HAP-1 (cell line): Measurements from ENCODE around the gene SLC6A2.
A peak's percentile ranks its signal among the peaks of the same experiment; 100 is the strongest.

Experiments
- DNase-seq, 2 experiments: peaks; one replicate each; pipeline ENCODE4 v3.0.0-alpha.2; 2016 to 2020; ENCODE audit warnings: low spot score in 2 of 2
- H3K27me3 ChIP-seq: fragments of 250-450 bp; sonication (Bioruptor Pico); 2 replicates; pipeline ENCODE4 v1.5.1; 2020; ENCODE audit warnings: low read depth, mild to moderate bottlenecking, moderate library complexity
- H3K36me3 ChIP-seq: fragments of 250-450 bp; sonication (Bioruptor Pico); replicated peaks from 2 replicates; pipeline ENCODE4 v1.5.1; 2020; ENCODE audit warnings: mild to moderate bottlenecking
- H3K4me1 ChIP-seq: fragments of 250-450 bp; sonication (Bioruptor Pico); 2 replicates; pipeline ENCODE4 v1.5.1; 2020; ENCODE audit warnings: mild to moderate bottlenecking
- H3K4me3 ChIP-seq: fragments of 250-450 bp; sonication (Bioruptor Pico); 2 replicates; pipeline ENCODE4 v1.5.1; 2020; ENCODE audit warnings: mild to moderate bottlenecking, moderate library complexity
- H3K9me3 ChIP-seq: fragments of 250-450 bp; sonication (Bioruptor Pico); 2 replicates; pipeline ENCODE4 v1.5.1; 2020; ENCODE audit warnings: mild to moderate bottlenecking, moderate library complexity
- in situ Hi-C: fragments of 300-500 bp; cut with MboI; formaldehyde crosslinking; loops from 3 replicates; pipeline ENCODE4 v1.14.3; 2020; ENCODE audit warnings: low sequenced_read_pairs, inconsistent platforms, mixed read lengths

Gene SLC6A2

DNA sequence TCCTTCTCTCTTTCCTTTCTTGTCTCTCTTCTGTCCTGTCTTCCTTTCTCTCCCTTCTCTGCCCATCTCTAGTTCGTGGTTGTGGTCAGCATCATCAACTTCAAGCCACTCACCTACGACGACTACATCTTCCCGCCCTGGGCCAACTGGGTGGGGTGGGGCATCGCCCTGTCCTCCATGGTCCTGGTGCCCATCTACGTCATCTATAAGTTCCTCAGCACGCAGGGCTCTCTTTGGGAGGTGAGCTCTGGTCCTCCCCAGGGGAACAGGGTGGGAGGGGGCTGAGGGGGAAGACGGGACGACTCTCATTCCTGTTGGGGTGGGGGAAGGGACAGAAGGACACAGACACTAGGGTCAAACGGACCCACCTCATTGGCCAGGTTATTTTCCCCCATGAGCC is 44.3 kb downstream of the SLC6A2 start:
- H3K4me3 ChIP-seq = no peak overlapping the region
- in situ Hi-C loops = loop anchor here (5.0 to 25.0 kb wide), 2 partner anchors 233 to 612 kb away; no protein-coding TSS in a partner anchor
- no peaks in the 10 kb centered on the region for H3K9me3 ChIP-seq
- H3K27me3 ChIP-seq = no peaks in the 10 kb centered on the region
- H3K36me3 ChIP-seq = no peaks in the 10 kb centered on the region
- no peak for DNase-seq
- H3K4me1 ChIP-seq = no peaks in the 10 kb centered on the region

DNA sequence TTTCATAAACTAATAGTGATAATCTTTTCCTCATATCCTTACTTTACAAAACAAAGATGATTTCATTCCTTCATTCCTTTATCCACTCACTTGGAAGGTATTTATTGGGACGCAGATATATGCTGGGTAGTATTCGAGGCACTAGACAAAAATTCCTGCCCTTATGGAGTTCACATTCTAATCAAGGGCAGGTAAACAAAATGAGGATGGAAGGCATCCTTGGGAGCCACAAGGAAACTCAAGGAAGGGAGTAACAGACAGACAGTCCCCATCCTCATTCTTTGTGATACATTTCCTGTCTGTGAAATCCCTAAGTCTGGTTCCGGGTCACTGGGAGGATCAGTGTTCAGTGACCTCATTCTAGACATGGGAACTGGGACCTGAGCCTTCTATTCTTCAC is 45.2 kb downstream of the SLC6A2 start:
- in situ Hi-C loops = loop anchor here (5.0 to 25.0 kb wide), 2 partner anchors 234 to 611 kb away; no protein-coding TSS in a partner anchor
- no peaks in the 10 kb centered on the region for H3K9me3 ChIP-seq
- DNase-seq = no peak
- H3K4me1 ChIP-seq = no peaks in the 10 kb centered on the region
- H3K36me3 ChIP-seq = no peaks in the 10 kb centered on the region
- no peak overlapping the region for H3K4me3 ChIP-seq
- no peaks in the 10 kb centered on the region for H3K27me3 ChIP-seq

- in situ Hi-C loops = loop anchor here (5.0 to 25.0 kb wide), 2 partner anchors 234 to 611 kb away; no protein-coding TSS in a partner anchor
- no peaks in the 10 kb centered on the region for H3K4me1 ChIP-seq
- DNase-seq = peak; percentile 31 to 77
- H3K9me3 ChIP-seq = no peaks in the 10 kb centered on the region
- H3K36me3 ChIP-seq = no peaks in the 10 kb centered on the region
- H3K4me3 ChIP-seq = no peak overlapping the region
- H3K27me3 ChIP-seq = no peaks in the 10 kb centered on the region
Observed at GRCh38 chr16:55701442-55702319, 45.9 kb downstream of the SLC6A2 start.

DNA sequence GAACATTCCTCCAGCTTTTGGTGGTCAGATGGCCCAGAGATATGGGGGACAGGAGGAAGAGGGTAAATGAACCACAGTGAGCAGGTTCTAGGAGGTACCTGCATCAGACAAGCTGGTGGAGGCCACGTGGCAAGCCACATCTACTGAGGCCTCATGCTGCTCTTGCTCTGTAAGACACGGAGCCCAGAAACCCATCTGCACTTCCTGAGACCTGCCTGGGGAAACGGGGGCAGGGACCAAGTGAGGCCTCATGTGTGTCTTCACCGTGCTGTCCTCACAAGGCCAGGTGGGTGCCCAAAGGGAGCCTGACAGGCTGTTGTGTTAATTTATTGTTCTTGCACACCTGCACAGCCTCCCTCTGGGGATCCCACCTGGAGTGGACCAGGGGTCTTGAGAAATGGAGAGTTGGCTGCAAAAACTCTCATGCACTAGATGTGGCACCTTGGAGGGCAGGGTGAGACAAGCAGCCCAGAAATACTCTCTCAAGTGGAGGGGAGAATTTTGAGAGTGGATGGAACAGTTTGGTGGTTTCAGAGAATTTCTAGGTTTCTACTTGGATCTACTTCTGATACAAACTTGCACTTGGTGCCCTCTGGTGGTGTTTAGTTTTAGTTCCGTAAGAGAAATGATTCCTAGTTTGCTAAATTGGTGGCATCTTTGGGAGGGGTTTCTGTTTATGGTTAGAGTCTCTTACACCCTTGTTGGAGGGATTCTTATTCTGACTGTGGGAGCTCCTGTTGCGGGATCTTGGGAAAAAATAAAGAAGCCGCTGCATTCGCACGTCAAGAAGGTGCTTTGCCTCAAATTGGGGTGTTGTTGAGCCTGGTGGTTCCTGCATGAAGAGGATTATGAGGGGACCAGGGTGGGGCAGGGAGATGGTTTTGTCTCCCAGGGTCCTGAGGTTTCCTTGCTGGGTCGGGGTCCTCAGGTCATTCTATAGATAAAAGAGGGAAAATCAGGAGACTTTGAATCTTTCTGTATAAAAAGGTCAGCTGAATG is 47.5 kb downstream of the SLC6A2 start:
- Histone ChIP-seq H3K4me1 (no peaks in the 10 kb centered on the region), H3K9me3 (no peaks in the 10 kb centered on the region), H3K36me3 (no peaks in the 10 kb centered on the region), H3K27me3 (no peaks in the 10 kb centered on the region), H3K4me3 (no peak overlapping the region)
- peak; percentile 39 to 55 for DNase-seq
- in situ Hi-C loops = loop anchor here (5.0 to 25.0 kb wide), 2 partner anchors 236 to 609 kb away; no protein-coding TSS in a partner anchor

DNA sequence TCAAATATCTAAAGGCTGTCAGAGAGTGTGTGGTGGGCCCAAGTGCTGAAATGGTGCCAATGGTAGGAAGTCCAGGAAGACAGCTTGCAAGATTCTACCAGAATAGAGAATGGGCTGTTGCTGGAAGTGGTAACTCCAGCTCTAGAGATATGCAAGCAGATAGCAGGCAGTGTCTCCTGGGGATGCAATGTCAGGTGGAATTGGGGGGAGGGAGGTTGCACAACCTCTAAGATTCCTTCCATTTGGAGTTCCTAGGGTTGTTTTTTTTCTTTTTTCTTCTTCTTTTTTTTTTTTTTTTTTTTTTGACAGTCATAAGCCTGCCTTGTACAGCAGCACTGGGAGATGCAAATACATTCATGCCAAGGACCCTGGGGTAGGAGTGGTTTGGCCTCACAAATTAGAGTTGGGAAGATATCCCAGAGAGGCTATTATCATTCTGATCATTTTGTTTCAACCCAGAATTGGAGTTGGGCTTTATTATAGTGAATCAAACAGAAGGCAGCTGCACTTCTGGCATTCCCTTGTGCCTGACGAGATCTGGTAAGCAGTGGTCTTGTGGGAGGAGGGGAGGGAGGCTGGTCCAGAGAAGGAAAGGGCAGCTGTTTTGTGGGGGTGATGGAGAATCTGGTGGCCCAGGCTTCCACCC is 51.1 kb downstream of the SLC6A2 start:
- no peak for DNase-seq
- Histone ChIP-seq H3K36me3 (no peaks in the 10 kb centered on the region), H3K4me1 (no peaks in the 10 kb centered on the region), H3K27me3 (no peaks in the 10 kb centered on the region), H3K9me3 (no peaks in the 10 kb centered on the region), H3K4me3 (no peak overlapping the region)
- in situ Hi-C loops = loop anchor here (25.0 kb wide), 1 partner anchor 605 kb away; no protein-coding TSS in a partner anchor

- DNase-seq = no peak
- Histone ChIP-seq H3K27me3 (no peaks in the 10 kb centered on the region), H3K36me3 (no peaks in the 10 kb centered on the region), H3K9me3 (no peaks in the 10 kb centered on the region), H3K4me1 (no peaks in the 10 kb centered on the region), H3K4me3 (no peak overlapping the region)
- in situ Hi-C loops = loop anchor here (5.0 to 25.0 kb wide), 2 partner anchors 132 to 602 kb away; no protein-coding TSS in a partner anchor
Observed at GRCh38 chr16:55709801-55710200, 54.0 kb downstream of the SLC6A2 start.

DNA sequence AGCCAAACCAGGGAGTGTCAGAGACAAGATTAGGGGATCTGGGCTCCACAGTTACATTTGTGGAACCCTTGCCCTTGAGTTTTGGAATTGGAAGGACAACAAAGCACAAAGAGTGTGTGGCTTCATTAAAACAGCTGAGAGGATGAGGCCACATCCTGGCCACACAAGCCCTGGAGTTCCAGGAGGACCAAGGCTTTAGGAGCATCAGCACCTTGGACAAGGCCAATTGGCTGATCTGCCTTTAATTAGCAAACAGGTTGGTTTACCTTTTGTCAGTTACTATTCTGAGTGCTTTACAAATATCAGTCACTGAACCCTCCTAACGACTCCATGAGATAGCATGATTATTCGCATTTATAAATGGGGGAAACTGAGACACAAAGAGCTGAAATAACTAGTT is 54.7 kb downstream of the SLC6A2 start:
- in situ Hi-C loops = loop anchor here (5.0 to 25.0 kb wide), 2 partner anchors 132 to 602 kb away; no protein-coding TSS in a partner anchor
- Histone ChIP-seq H3K9me3 (no peaks in the 10 kb centered on the region), H3K36me3 (no peaks in the 10 kb centered on the region), H3K4me3 (no peak overlapping the region), H3K27me3 (no peaks in the 10 kb centered on the region), H3K4me1 (no peaks in the 10 kb centered on the region)
- peak in 1 of 2 experiments; percentile 15 for DNase-seq

DNA sequence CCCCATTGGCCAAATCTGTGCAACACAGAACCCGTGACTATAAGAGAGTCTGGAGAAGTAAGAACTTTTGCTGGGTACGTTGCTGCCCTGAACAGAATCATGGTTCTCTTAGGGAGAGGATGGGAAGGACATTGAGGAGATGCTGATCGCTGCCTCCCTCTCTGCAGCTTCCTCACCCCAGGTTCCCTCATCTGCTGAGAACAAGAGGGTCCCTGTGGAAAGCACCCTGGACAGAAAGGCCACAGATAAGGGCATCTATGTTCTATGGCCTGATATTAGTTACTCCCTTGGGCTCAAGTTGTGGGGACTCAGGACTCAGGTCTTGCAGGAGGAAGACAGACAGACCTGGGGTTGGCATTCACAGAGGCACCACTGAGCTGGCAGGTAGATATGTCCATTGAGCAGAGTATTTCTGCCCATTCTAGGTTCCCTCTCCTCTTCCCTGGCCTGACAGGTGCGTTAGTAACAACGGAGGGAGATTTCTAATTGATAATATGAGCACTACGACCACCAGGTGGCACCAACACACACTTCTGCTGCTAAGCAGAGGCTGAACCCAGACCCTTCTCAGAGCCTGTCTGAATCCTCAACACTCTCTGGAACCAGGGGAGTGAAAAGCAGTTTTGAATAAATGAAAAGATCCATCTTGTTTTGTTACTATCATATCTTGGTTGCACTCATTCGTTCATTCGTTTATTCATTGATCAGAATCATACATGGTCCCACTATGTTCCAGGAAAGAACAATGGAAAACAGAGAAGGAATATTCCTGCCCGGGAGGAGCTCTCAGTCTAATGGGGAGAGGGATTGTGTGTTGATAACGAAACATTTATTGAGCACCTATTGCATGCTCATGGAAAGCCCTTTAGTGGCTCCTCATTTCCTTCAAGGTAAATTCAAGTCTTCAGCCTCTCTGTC is 56.4 kb downstream of the SLC6A2 start:
- no peaks in the 10 kb centered on the region for H3K4me1 ChIP-seq
- no peaks in the 10 kb centered on the region for H3K9me3 ChIP-seq
- no peaks in the 10 kb centered on the region for H3K27me3 ChIP-seq
- no peak overlapping the region for H3K4me3 ChIP-seq
- in situ Hi-C loops = loop anchor here (5.0 to 25.0 kb wide), 2 partner anchors 130 to 600 kb away; no protein-coding TSS in a partner anchor
- no peaks in the 10 kb centered on the region for H3K36me3 ChIP-seq
- DNase-seq = peak; percentile 50 to 79

- no peak for DNase-seq
- Histone ChIP-seq H3K4me1 (no peaks in the 10 kb centered on the region), H3K36me3 (no peaks in the 10 kb centered on the region), H3K9me3 (no peaks in the 10 kb centered on the region), H3K27me3 (no peaks in the 10 kb centered on the region), H3K4me3 (no peak overlapping the region)
- in situ Hi-C loops = loop anchor here (5.0 to 25.0 kb wide), 2 partner anchors 129 to 599 kb away; no protein-coding TSS in a partner anchor
Observed at GRCh38 chr16:55713103-55713502, 57.3 kb downstream of the SLC6A2 start.

DNA sequence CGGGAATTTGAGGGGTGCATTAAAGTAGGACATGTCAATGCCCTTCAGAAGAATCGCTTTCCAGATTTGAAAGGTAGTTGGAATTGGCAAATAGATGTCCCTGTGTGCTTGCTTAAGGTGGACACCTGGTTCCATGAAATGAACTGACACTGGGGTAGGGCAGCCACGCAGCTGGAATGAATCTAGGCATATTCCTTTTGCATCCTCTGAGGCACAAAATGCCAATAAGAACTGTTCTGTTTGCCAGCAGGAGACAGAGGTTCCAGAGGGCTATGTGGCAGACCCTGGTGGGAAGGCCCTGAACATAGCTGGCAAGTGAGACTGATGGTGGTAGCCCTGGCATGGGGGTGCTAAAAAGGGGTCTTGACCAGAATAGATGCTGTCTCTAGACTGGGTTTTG is 61.5 kb downstream of the SLC6A2 start:
- no peak for DNase-seq
- no peaks in the 10 kb centered on the region for H3K36me3 ChIP-seq
- in situ Hi-C loops = loop anchor here (25.0 kb wide), 1 partner anchor 595 kb away; no protein-coding TSS in a partner anchor

GRCh38 chr16:55725055-55725777 is 69.4 kb downstream of the SLC6A2 start:
- Histone ChIP-seq H3K9me3 (no peaks in the 10 kb centered on the region), H3K4me3 (no peak overlapping the region), H3K36me3 (no peaks in the 10 kb centered on the region), H3K4me1 (no peaks in the 10 kb centered on the region), H3K27me3 (no peaks in the 10 kb centered on the region; the same call in 1 of the 2 replicates)
- no peak for DNase-seq
- in situ Hi-C loops = no loop called here

More for the DNA sequence above, 61.5 kb downstream of the SLC6A2 start:
- Histone ChIP-seq H3K9me3 (no peaks in the 10 kb centered on the region), H3K27me3 (no peaks in the 10 kb centered on the region; the same call in 1 of the 2 replicates), H3K4me1 (no peaks in the 10 kb centered on the region), H3K4me3 (no peak overlapping the region)
